Activated naive CD4-positive, alpha-beta T cell (primary cell): ENCODE results near the gene HLA-DOB.

Experiments used
- DNase-seq, 4 experiments: peaks; one replicate each; lab custom pipeline; 2025; lab: John Stamatoyannopoulos, UW

Gene HLA-DOB

GRCh38 chr6:32843331-32843978 lies 26.7 kb upstream of the HLA-DOB start:
- DNase-seq = no peak

- no peak for DNase-seq
These were observed 25.9 kb upstream of the HLA-DOB start for GRCh38 chr6:32842690-32843089.

- no peak for DNase-seq
These were observed 25.3 kb upstream of the HLA-DOB start for GRCh38 chr6:32842021-32842650.

- no peak for DNase-seq
These were observed 23.9 kb upstream of the HLA-DOB start for GRCh38 chr6:32840604-32841246.

GRCh38 chr6:32839356-32839755 lies 22.6 kb upstream of the HLA-DOB start:
- DNase-seq = no peak

- peak; percentile 96 to 99 (median 98) for DNase-seq
These were observed 21.5 kb upstream of the HLA-DOB start, which contains the start of gene TAP2 for GRCh38 chr6:32838114-32838958. TSS of gene TAP2 (minus strand) at chr6:32838739. CDS start at chr6:32838233, 506 bp downstream.

GRCh38 chr6:32837651-32838113 lies 20.9 kb upstream of the HLA-DOB start:
- no peak for DNase-seq

GRCh38 chr6:32836873-32837272 lies 20.1 kb upstream of the HLA-DOB start:
- no peak for DNase-seq

GRCh38 chr6:32835167-32835893 lies 18.5 kb upstream of the HLA-DOB start:
- DNase-seq = no peak

GRCh38 chr6:32833664-32834063 lies 16.9 kb upstream of the HLA-DOB start:
- no peak for DNase-seq

- no peak for DNase-seq
These were observed 15.7 kb upstream of the HLA-DOB start for GRCh38 chr6:32832535-32832934.

GRCh38 chr6:32830936-32831335 lies 14.1 kb upstream of the HLA-DOB start:
- DNase-seq = no peak

GRCh38 chr6:32830017-32830416 lies 13.2 kb upstream of the HLA-DOB start:
- no peak for DNase-seq

GRCh38 chr6:32829495-32829894 lies 12.7 kb upstream of the HLA-DOB start:
- DNase-seq = no peak

GRCh38 chr6:32827025-32827424 lies 10.2 kb upstream of the HLA-DOB start:
- no peak for DNase-seq

GRCh38 chr6:32825966-32826365 lies 9.2 kb upstream of the HLA-DOB start:
- DNase-seq = no peak

GRCh38 chr6:32819729-32820128 lies 2.9 kb upstream of the HLA-DOB start:
- no peak for DNase-seq

- DNase-seq = no peak
These were observed 2.1 kb upstream of the HLA-DOB start for GRCh38 chr6:32818867-32819266.

GRCh38 chr6:32815996-32816395 lies 806 bp downstream of the HLA-DOB start:
- DNase-seq = no peak

- DNase-seq = no peak
These were observed 1.7 kb downstream of the HLA-DOB start for GRCh38 chr6:32815115-32815514.

- DNase-seq = no peak
These were observed 2.7 kb downstream of the HLA-DOB start for GRCh38 chr6:32814145-32814544.

GRCh38 chr6:32809171-32809570 lies 7.6 kb downstream of the HLA-DOB start:
- no peak for DNase-seq
